ENCODE results near the gene LPP. TPM values are rescaled to one million over a fixed set of nuclear protein-coding genes. Genes with fewer than 3 reads are reported as not detected.
A peak's percentile ranks its signal among the peaks of the same experiment; 100 is the strongest.

LPP gene
- total and polyA plus RNA-seq, 2 of the 13 experiments (the other 11 are each of a cell fraction or from before 2014, with no cell fraction given): 19.2 to 29.9 TPM

- TF ChIP-seq SALL1 (CRISPR knock-in tag; IDR thresholded peaks at IDR 0.05) (peak; percentile 37; the same call in 1 of the 2 replicates), ZBTB33 (CRISPR knock-in tag; IDR thresholded peaks at IDR 0.05) (0 out of 2 replicates have a peak, but pooled peaks have one; percentile 33), ZMYM4 (CRISPR knock-in tag; IDR thresholded peaks at IDR 0.05) (peak; percentile 88), CHD4 (IDR thresholded peaks at IDR 0.05; ENCODE audit: borderline replicate concordance, low read length) (0 out of 2 replicates have a peak, but pooled peaks have one; percentile 30), BCL6 (CRISPR knock-in tag; IDR thresholded peaks at IDR 0.05) (peak; percentile 72), CREM (IDR thresholded peaks at IDR 0.05) (no peak), CREM (CRISPR knock-in tag; IDR thresholded peaks at IDR 0.05) (no peak), CBX5 (CRISPR knock-in tag; IDR thresholded peaks at IDR 0.05; ENCODE audit: borderline replicate concordance) (0 out of 2 replicates have a peak, but pooled peaks have one; percentile 40), SMC3 (IDR thresholded peaks at IDR 0.05; ENCODE audit: low read length) (peak; percentile 62), NCOA2 (CRISPR knock-in tag; IDR thresholded peaks at IDR 0.05) (peak; percentile 48; the same call in 1 of the 2 replicates), DZIP1 (CRISPR knock-in tag; IDR thresholded peaks at IDR 0.05) (no peak), TARDBP (CRISPR knock-in tag; IDR thresholded peaks at IDR 0.05) (0 out of 2 replicates have a peak, but pooled peaks have one; percentile 36), NFATC3 (CRISPR knock-in tag; IDR thresholded peaks at IDR 0.05) (no peak), GATAD2A (CRISPR knock-in tag; IDR thresholded peaks at IDR 0.05) (peak; percentile 84), RXRB (CRISPR knock-in tag; IDR thresholded peaks at IDR 0.05; ENCODE audit: borderline replicate concordance) (0 out of 2 replicates have a peak, but pooled peaks have one; percentile 51), CEBPG (CRISPR knock-in tag; IDR thresholded peaks at IDR 0.05) (peak; percentile 94), FOSL2 (CRISPR knock-in tag; IDR thresholded peaks at IDR 0.05) (peak; percentile 55), USF2 (IDR thresholded peaks at IDR 0.05; ENCODE audit: low read depth, low read length) (no peak), USF2 (CRISPR knock-in tag; IDR thresholded peaks at IDR 0.05; ENCODE audit: borderline replicate concordance) (no peak), TFE3 (CRISPR knock-in tag; IDR thresholded peaks at IDR 0.05) (peak; percentile 59; the same call in 1 of the 2 replicates)
- TF ChIP-seq, protein P1, sequence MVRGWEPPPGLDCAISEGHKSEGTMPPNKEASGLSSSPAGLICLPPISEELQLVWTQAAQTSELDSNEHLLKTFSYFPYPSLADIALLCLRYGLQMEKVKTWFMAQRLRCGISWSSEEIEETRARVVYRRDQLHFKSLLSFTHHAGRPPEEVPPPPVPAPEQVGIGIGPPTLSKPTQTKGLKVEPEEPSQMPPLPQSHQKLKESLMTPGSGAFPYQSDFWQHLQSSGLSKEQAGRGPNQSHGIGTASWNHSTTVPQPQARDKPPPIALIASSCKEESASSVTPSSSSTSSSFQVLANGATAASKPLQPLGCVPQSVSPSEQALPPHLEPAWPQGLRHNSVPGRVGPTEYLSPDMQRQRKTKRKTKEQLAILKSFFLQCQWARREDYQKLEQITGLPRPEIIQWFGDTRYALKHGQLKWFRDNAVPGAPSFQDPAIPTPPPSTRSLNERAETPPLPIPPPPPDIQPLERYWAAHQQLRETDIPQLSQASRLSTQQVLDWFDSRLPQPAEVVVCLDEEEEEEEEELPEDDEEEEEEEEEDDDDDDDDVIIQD (CRISPR knock-in tag; IDR thresholded peaks at IDR 0.05; ENCODE audit: low read depth): peak; percentile 62; the same call in 1 of the 2 replicates
These were observed 129.4 kb downstream of the LPP start (continued) for GRCh38 chr3:188283347-188283746.
